GM18511 (cell line): ENCODE measurements around the gene MCM10.

Experiments
- ATAC-seq: cut with Tn5 transposase; IDR thresholded peaks from one replicate; pipeline ENCODE4 v1.9.1; 2021; ENCODE audit warnings: mild to moderate bottlenecking, moderate library complexity; ENCODE audit not compliant: unreplicated experiment

MCM10 gene

DNA sequence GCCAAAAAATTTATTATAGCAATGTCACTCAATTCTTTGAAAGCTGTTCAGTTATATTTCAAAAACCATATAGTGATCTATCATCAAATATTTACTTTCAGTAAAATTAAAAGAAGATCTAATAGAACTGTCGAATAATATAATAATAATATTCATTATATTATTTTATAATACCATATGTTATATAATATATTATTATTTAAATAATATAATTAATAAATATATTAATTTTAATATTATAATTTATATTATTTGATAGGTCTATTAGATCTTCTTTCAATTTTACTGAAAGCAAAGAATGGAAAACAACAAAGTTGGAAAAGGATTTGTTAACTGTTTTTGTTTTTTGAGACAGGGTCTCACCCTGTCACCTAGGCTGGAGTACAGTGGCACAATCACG, 95.3 kb downstream of the MCM10 start:
- ATAC-seq: no peak

DNA sequence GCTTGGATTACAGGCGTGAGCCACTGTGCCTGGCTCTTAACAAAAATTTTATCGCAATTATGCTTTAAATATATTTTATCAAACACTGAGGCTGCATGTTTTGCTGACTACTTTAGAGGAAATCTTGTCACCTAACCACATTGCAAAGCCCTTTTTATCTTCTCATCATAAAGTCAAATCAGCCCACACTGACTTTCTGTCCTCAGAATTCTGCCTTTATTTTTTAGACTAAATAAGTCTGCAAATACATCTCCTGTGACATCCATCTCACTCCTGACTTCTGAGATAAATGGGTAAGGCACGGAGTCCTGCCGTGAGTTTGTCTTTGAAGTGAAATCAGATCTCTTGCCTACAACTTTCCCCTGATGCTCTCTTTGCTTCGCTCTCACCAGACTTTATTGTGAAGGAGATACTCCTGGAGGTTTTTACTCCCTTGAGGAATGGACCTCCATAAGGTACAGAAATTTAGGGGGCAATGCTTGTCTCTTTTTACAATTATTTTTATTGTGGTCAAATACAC, 96.3 kb downstream of the MCM10 start:
- ATAC-seq: no peak
